ENCODE data around the gene PLOD2. TPM values are rescaled to one million over a fixed set of nuclear protein-coding genes. Genes with fewer than 3 reads are reported as not detected.

PLOD2 gene
- total and polyA plus RNA-seq, 5 donors from 2014 or later: 0.52 TPM; not detected in 4

GRCh38 chr3:146160321-146160963, 542 bp downstream of the PLOD2 start:
- no peak overlapping the region for H3K27ac ChIP-seq (ENCODE audit: insufficient read depth, low read length, poor library complexity, severe bottlenecking)
- Mint-ChIP-seq H3K4me3 (peak overlapping the region in 2 of 4 donors; percentile 12 to 44), H3K36me3 (no peaks in the 10 kb centered on the region), H3K27ac (no peak overlapping the region), H3K27me3 (peaks cover 40% of the 10 kb centered on the region), H3K9me3 (peaks cover 0 to 6% (median 0%) of the 10 kb centered on the region in 7 donors), H3K4me1 (peaks cover 0 to 15% (median 0%) of the 10 kb centered on the region in 4 donors)
- no peaks in the 10 kb centered on the region for H3K36me3 ChIP-seq (ENCODE audit: control insufficient read depth, insufficient read depth, low read length)
- peaks cover 9% of the 10 kb centered on the region for H3K4me1 ChIP-seq (ENCODE audit: control insufficient read depth, insufficient read depth, low read length, poor library complexity, severe bottlenecking)
- no peak overlapping the region for H3K4me3 ChIP-seq (ENCODE audit: low read depth, low read length)
- H3K27me3 ChIP-seq (ENCODE audit: control insufficient read depth, insufficient read depth, low read length): peaks cover 15% of the 10 kb centered on the region
- no peaks in the 10 kb centered on the region for H3K9me3 ChIP-seq (ENCODE audit: control insufficient read depth in 2 of 2, low read length in 2 of 2)
- ATAC-seq (ENCODE audit: low read depth in 2 of 2) (no peak), DNase-seq (no peak)

- H3K4me1 Mint-ChIP-seq: peaks cover 0 to 15% (median 0%) of the 10 kb centered on the region in 4 donors
- H3K9me3 ChIP-seq (ENCODE audit: control insufficient read depth in 2 of 2, low read length in 2 of 2): no peaks in the 10 kb centered on the region
- H3K27ac Mint-ChIP-seq: no peak overlapping the region
- H3K27me3 Mint-ChIP-seq: peaks cover 40% of the 10 kb centered on the region
- H3K4me3 ChIP-seq (ENCODE audit: low read depth, low read length): no peak overlapping the region
- H3K27me3 ChIP-seq (ENCODE audit: control insufficient read depth, insufficient read depth, low read length): peaks cover 15% of the 10 kb centered on the region
- no peaks in the 10 kb centered on the region for H3K36me3 ChIP-seq (ENCODE audit: control insufficient read depth, insufficient read depth, low read length)
- DNase-seq: no peak
- no peaks in the 10 kb centered on the region for H3K36me3 Mint-ChIP-seq
- H3K4me1 ChIP-seq (ENCODE audit: control insufficient read depth, insufficient read depth, low read length, poor library complexity, severe bottlenecking): peaks cover 9% of the 10 kb centered on the region
- H3K4me3 Mint-ChIP-seq: no peak overlapping the region
- H3K9me3 Mint-ChIP-seq: peaks cover 0 to 5% (median 0%) of the 10 kb centered on the region in 7 donors
- no peak for ATAC-seq (ENCODE audit: low read depth in 2 of 2)
- no peak overlapping the region for H3K27ac ChIP-seq (ENCODE audit: insufficient read depth, low read length, poor library complexity, severe bottlenecking)
These were observed 1.2 kb downstream of the PLOD2 start for GRCh38 chr3:146159616-146160320.

- ATAC-seq (ENCODE audit: low read depth in 2 of 2) (no peak), DNase-seq (no peak)
- Mint-ChIP-seq H3K9me3 (peaks cover 0 to 3% (median 0%) of the 10 kb centered on the region in 7 donors), H3K4me1 (peaks cover 0 to 15% (median 0%) of the 10 kb centered on the region in 4 donors), H3K4me3 (no peak overlapping the region), H3K27ac (no peak overlapping the region), H3K36me3 (no peaks in the 10 kb centered on the region), H3K27me3 (peaks cover 40% of the 10 kb centered on the region)
- Histone ChIP-seq H3K4me3 (ENCODE audit: low read depth, low read length) (no peak overlapping the region), H3K27ac (ENCODE audit: insufficient read depth, low read length, poor library complexity, severe bottlenecking) (no peak overlapping the region), H3K9me3 (ENCODE audit: control insufficient read depth in 2 of 2, low read length in 2 of 2) (no peaks in the 10 kb centered on the region), H3K27me3 (ENCODE audit: control insufficient read depth, insufficient read depth, low read length) (peaks cover 15% of the 10 kb centered on the region), H3K36me3 (ENCODE audit: control insufficient read depth, insufficient read depth, low read length) (no peaks in the 10 kb centered on the region), H3K4me1 (ENCODE audit: control insufficient read depth, insufficient read depth, low read length, poor library complexity, severe bottlenecking) (peaks cover 9% of the 10 kb centered on the region)
These were observed 1.9 kb downstream of the PLOD2 start for GRCh38 chr3:146159037-146159436.

GRCh38 chr3:146157325-146158060, 3.5 kb downstream of the PLOD2 start:
- Histone ChIP-seq H3K27me3 (ENCODE audit: control insufficient read depth, insufficient read depth, low read length) (peaks cover 9% of the 10 kb centered on the region), H3K9me3 (ENCODE audit: control insufficient read depth in 2 of 2, low read length in 2 of 2) (no peaks in the 10 kb centered on the region), H3K36me3 (ENCODE audit: control insufficient read depth, insufficient read depth, low read length) (no peaks in the 10 kb centered on the region), H3K27ac (ENCODE audit: insufficient read depth, low read length, poor library complexity, severe bottlenecking) (no peak overlapping the region), H3K4me3 (ENCODE audit: low read depth, low read length) (no peak overlapping the region), H3K4me1 (ENCODE audit: control insufficient read depth, insufficient read depth, low read length, poor library complexity, severe bottlenecking) (peaks cover 9% of the 10 kb centered on the region)
- ATAC-seq (ENCODE audit: low read depth in 2 of 2): no peak
- peaks cover 0 to 15% (median 0%) of the 10 kb centered on the region in 4 donors for H3K4me1 Mint-ChIP-seq
- DNase-seq: no peak
- no peak overlapping the region for H3K27ac Mint-ChIP-seq
- H3K4me3 Mint-ChIP-seq: no peak overlapping the region
- H3K27me3 Mint-ChIP-seq: peaks cover 30% of the 10 kb centered on the region
- H3K36me3 Mint-ChIP-seq: no peaks in the 10 kb centered on the region
- peaks cover 0 to 3% (median 0%) of the 10 kb centered on the region in 7 donors for H3K9me3 Mint-ChIP-seq

- DNase-seq (no peak), ATAC-seq (ENCODE audit: low read depth in 2 of 2) (no peak)
- Histone ChIP-seq H3K9me3 (ENCODE audit: control insufficient read depth in 2 of 2, low read length in 2 of 2) (no peaks in the 10 kb centered on the region), H3K27me3 (ENCODE audit: control insufficient read depth, insufficient read depth, low read length) (peaks cover 4% of the 10 kb centered on the region), H3K27ac (ENCODE audit: insufficient read depth, low read length, poor library complexity, severe bottlenecking) (no peak overlapping the region), H3K4me3 (ENCODE audit: low read depth, low read length) (no peak overlapping the region), H3K36me3 (ENCODE audit: control insufficient read depth, insufficient read depth, low read length) (no peaks in the 10 kb centered on the region), H3K4me1 (ENCODE audit: control insufficient read depth, insufficient read depth, low read length, poor library complexity, severe bottlenecking) (peaks cover 9% of the 10 kb centered on the region)
- Mint-ChIP-seq H3K4me3 (no peak overlapping the region), H3K27ac (peak overlapping the region in 1 of 3 donors; percentile 1), H3K9me3 (peaks cover 0 to 3% (median 0%) of the 10 kb centered on the region in 7 donors), H3K4me1 (peaks cover 0 to 13% (median 0%) of the 10 kb centered on the region in 4 donors), H3K27me3 (peaks cover 23% of the 10 kb centered on the region), H3K36me3 (no peaks in the 10 kb centered on the region)
These were observed 4.2 kb downstream of the PLOD2 start for GRCh38 chr3:146156666-146157314.

GRCh38 chr3:146156095-146156494, 4.9 kb downstream of the PLOD2 start:
- Histone ChIP-seq H3K4me3 (ENCODE audit: low read depth, low read length) (no peak overlapping the region), H3K36me3 (ENCODE audit: control insufficient read depth, insufficient read depth, low read length) (no peaks in the 10 kb centered on the region), H3K9me3 (ENCODE audit: control insufficient read depth in 2 of 2, low read length in 2 of 2) (no peaks in the 10 kb centered on the region), H3K27ac (ENCODE audit: insufficient read depth, low read length, poor library complexity, severe bottlenecking) (no peak overlapping the region), H3K27me3 (ENCODE audit: control insufficient read depth, insufficient read depth, low read length) (peaks cover 4% of the 10 kb centered on the region), H3K4me1 (ENCODE audit: control insufficient read depth, insufficient read depth, low read length, poor library complexity, severe bottlenecking) (peaks cover 4% of the 10 kb centered on the region)
- Mint-ChIP-seq H3K36me3 (no peaks in the 10 kb centered on the region), H3K4me3 (no peak overlapping the region), H3K27me3 (peaks cover 16% of the 10 kb centered on the region), H3K9me3 (peaks cover 0 to 3% (median 0%) of the 10 kb centered on the region in 7 donors), H3K4me1 (peaks cover 0 to 9% (median 0%) of the 10 kb centered on the region in 4 donors), H3K27ac (no peak overlapping the region)
- DNase-seq: no peak
- no peak for ATAC-seq (ENCODE audit: low read depth in 2 of 2)

- H3K9me3 Mint-ChIP-seq: peaks cover 0 to 3% (median 0%) of the 10 kb centered on the region in 7 donors
- no peak for ATAC-seq (ENCODE audit: low read depth in 2 of 2)
These were observed 6.0 kb downstream of the PLOD2 start for GRCh38 chr3:146154995-146155394.

More at GRCh38 chr3:146154995-146155394, 6.0 kb downstream of the PLOD2 start:
- DNase-seq: no peak
- H3K4me1 Mint-ChIP-seq: peaks cover 0 to 4% (median 0%) of the 10 kb centered on the region in 4 donors
- H3K27me3 Mint-ChIP-seq: peaks cover 11% of the 10 kb centered on the region
- no peak overlapping the region for H3K4me3 Mint-ChIP-seq
- H3K36me3 ChIP-seq (ENCODE audit: control insufficient read depth, insufficient read depth, low read length): no peaks in the 10 kb centered on the region
- H3K4me1 ChIP-seq (ENCODE audit: control insufficient read depth, insufficient read depth, low read length, poor library complexity, severe bottlenecking): no peaks in the 10 kb centered on the region
- no peak overlapping the region for H3K4me3 ChIP-seq (ENCODE audit: low read depth, low read length)
- no peaks in the 10 kb centered on the region for H3K9me3 ChIP-seq (ENCODE audit: control insufficient read depth in 2 of 2, low read length in 2 of 2)
- H3K36me3 Mint-ChIP-seq: no peaks in the 10 kb centered on the region
- H3K27ac ChIP-seq (ENCODE audit: insufficient read depth, low read length, poor library complexity, severe bottlenecking): no peak overlapping the region
- no peak overlapping the region for H3K27ac Mint-ChIP-seq
- H3K27me3 ChIP-seq (ENCODE audit: control insufficient read depth, insufficient read depth, low read length): peaks cover 3% of the 10 kb centered on the region
